HUES48 (cell line): ENCODE results near the gene IFFO2.
A peak's percentile ranks its signal among the peaks of the same experiment; 100 is the strongest.
"Not testable (repeated sequence)": the region's sequence is repeated elsewhere in the genome, so short reads cannot be mapped to it uniquely, and the experiment has no call there.

Source experiments
- H3K27ac ChIP-seq: one replicate; pipeline ENCODE4 v1.7.0; 2013; ENCODE audit warnings: low read depth, low read length, inconsistent platforms
- H3K27me3 ChIP-seq: 2 replicates; pipeline ENCODE4 v1.6.1; 2013; ENCODE audit warnings: mild to moderate bottlenecking, low read length; ENCODE audit not compliant: control insufficient read depth, insufficient read depth
- H3K36me3 ChIP-seq: 2 replicates; pipeline ENCODE4 v1.6.1; 2013; ENCODE audit warnings: low read length; ENCODE audit not compliant: control insufficient read depth, insufficient read depth
- H3K4me1 ChIP-seq: 2 replicates; pipeline ENCODE4 v1.6.1; 2013; ENCODE audit warnings: mild to moderate bottlenecking, low read length; ENCODE audit not compliant: control insufficient read depth, insufficient read depth
- H3K4me3 ChIP-seq: 2 replicates; pipeline ENCODE4 v1.5.1; 2013; ENCODE audit warnings: mild to moderate bottlenecking, low read depth, low read length
- H3K9ac ChIP-seq: 2 replicates; pipeline ENCODE4 v1.6.1; 2013; ENCODE audit warnings: mild to moderate bottlenecking, low read depth, low read length, moderate library complexity
- H3K9me3 ChIP-seq: 2 replicates; pipeline ENCODE4 v1.6.1; 2013; ENCODE audit warnings: low read length; ENCODE audit not compliant: control insufficient read depth, insufficient read depth

Gene IFFO2

GRCh38 chr1:18901147-18901951, 55.1 kb downstream of the IFFO2 start:
- Histone ChIP-seq H3K9ac (no peak overlapping the region), H3K27ac (no peak overlapping the region), H3K27me3 (no peaks in the 10 kb centered on the region)

GRCh38 chr1:18900303-18900841, 56.1 kb downstream of the IFFO2 start:
- peaks cover 4% of the 10 kb centered on the region; the same call in 1 of the 2 replicates for H3K36me3 ChIP-seq
- no peaks in the 10 kb centered on the region for H3K9me3 ChIP-seq
- H3K27me3 ChIP-seq, result no peaks in the 10 kb centered on the region
- H3K9ac ChIP-seq, result no peak overlapping the region
- H3K27ac ChIP-seq, result no peak overlapping the region
- H3K4me1 ChIP-seq, result peaks cover 6% of the 10 kb centered on the region
- H3K4me3 ChIP-seq, result no peak overlapping the region

More at GRCh38 chr1:18901147-18901951, 55.1 kb downstream of the IFFO2 start:
- H3K9me3 ChIP-seq, result no peaks in the 10 kb centered on the region
- H3K36me3 ChIP-seq, result no peaks in the 10 kb centered on the region; the same call in 1 of the 2 replicates
- peak overlapping the region; percentile 90 for H3K4me3 ChIP-seq
- peaks cover 6% of the 10 kb centered on the region for H3K4me1 ChIP-seq

GRCh38 chr1:18899363-18900049, 57.0 kb downstream of the IFFO2 start:
- no peaks in the 10 kb centered on the region for H3K9me3 ChIP-seq
- H3K27ac ChIP-seq, result no peak overlapping the region
- no peak overlapping the region for H3K9ac ChIP-seq
- peaks cover 6% of the 10 kb centered on the region for H3K4me1 ChIP-seq
- no peak overlapping the region for H3K4me3 ChIP-seq
- H3K27me3 ChIP-seq, result no peaks in the 10 kb centered on the region
- H3K36me3 ChIP-seq, result peaks cover 5% of the 10 kb centered on the region; the same call in 1 of the 2 replicates

GRCh38 chr1:18898567-18898966, 57.9 kb downstream of the IFFO2 start:
- Histone ChIP-seq H3K27ac (no peak overlapping the region), H3K4me3 (no peak overlapping the region), H3K4me1 (peaks cover 6% of the 10 kb centered on the region), H3K27me3 (no peaks in the 10 kb centered on the region), H3K9me3 (no peaks in the 10 kb centered on the region), H3K9ac (no peak overlapping the region), H3K36me3 (peaks cover 5% of the 10 kb centered on the region; the same call in 1 of the 2 replicates)

- no peaks in the 10 kb centered on the region for H3K27me3 ChIP-seq
- H3K27ac ChIP-seq, result no peak overlapping the region
- H3K4me1 ChIP-seq, result no peaks in the 10 kb centered on the region
- no peaks in the 10 kb centered on the region for H3K9me3 ChIP-seq
- no peak overlapping the region for H3K4me3 ChIP-seq
- peaks cover 5% of the 10 kb centered on the region; the same call in 1 of the 2 replicates for H3K36me3 ChIP-seq
- H3K9ac ChIP-seq, result no peak overlapping the region
These were observed 61.2 kb downstream of the IFFO2 start for GRCh38 chr1:18895317-18895716.

GRCh38 chr1:18893120-18893519, 63.4 kb downstream of the IFFO2 start:
- Histone ChIP-seq H3K4me3 (no peak overlapping the region), H3K9ac (no peak overlapping the region), H3K9me3 (no peaks in the 10 kb centered on the region), H3K27me3 (no peaks in the 10 kb centered on the region), H3K4me1 (no peaks in the 10 kb centered on the region), H3K36me3 (peaks cover 7% of the 10 kb centered on the region; the same call in 1 of the 2 replicates), H3K27ac (no peak overlapping the region)

- H3K4me3 ChIP-seq, H3K9ac ChIP-seq, H3K4me1 ChIP-seq, H3K27ac ChIP-seq, H3K9me3 ChIP-seq, H3K27me3 ChIP-seq: not testable (repeated sequence)
- H3K36me3 ChIP-seq, result peaks cover 13% of the 10 kb centered on the region; the same call in 1 of the 2 replicates
These were observed 64.6 kb downstream of the IFFO2 start for GRCh38 chr1:18891858-18892257.

GRCh38 chr1:18891426-18891780, 65.1 kb downstream of the IFFO2 start:
- H3K9me3 ChIP-seq, result no peaks in the 10 kb centered on the region
- no peak overlapping the region for H3K4me3 ChIP-seq
- peaks cover 13% of the 10 kb centered on the region; the same call in 1 of the 2 replicates for H3K36me3 ChIP-seq
- H3K9ac ChIP-seq, result no peak overlapping the region
- no peaks in the 10 kb centered on the region for H3K4me1 ChIP-seq
- H3K27ac ChIP-seq, result no peak overlapping the region
- H3K27me3 ChIP-seq, result no peaks in the 10 kb centered on the region

- H3K27ac ChIP-seq, result no peak overlapping the region
- no peak overlapping the region for H3K9ac ChIP-seq
- no peaks in the 10 kb centered on the region for H3K9me3 ChIP-seq
- no peaks in the 10 kb centered on the region for H3K27me3 ChIP-seq
- H3K36me3 ChIP-seq, result peaks cover 13% of the 10 kb centered on the region; the same call in 1 of the 2 replicates
- no peaks in the 10 kb centered on the region for H3K4me1 ChIP-seq
- no peak overlapping the region for H3K4me3 ChIP-seq
These were observed 65.6 kb downstream of the IFFO2 start for GRCh38 chr1:18890706-18891425.

- Histone ChIP-seq H3K9ac (no peak overlapping the region), H3K27ac (no peak overlapping the region), H3K36me3 (peaks cover 23% of the 10 kb centered on the region), H3K9me3 (no peaks in the 10 kb centered on the region), H3K27me3 (no peaks in the 10 kb centered on the region), H3K4me1 (no peaks in the 10 kb centered on the region), H3K4me3 (no peak overlapping the region)
These were observed 70.5 kb downstream of the IFFO2 start for GRCh38 chr1:18886003-18886335.
